GM23338 (cell line): Measurements from ENCODE around the gene ATF5. TPM values are rescaled to one million over a fixed set of nuclear protein-coding genes. Genes with fewer than 3 reads are reported as not detected.
A peak's percentile ranks its signal among the peaks of the same experiment; 100 is the strongest.

ENCODE experiments used
- ATAC-seq: fragments of 200-7000 bp; cut with Tn5 transposase; 3 replicates; pipeline ENCODE4 v1.9.1; 2020
- DNase-seq: peaks from one replicate; pipeline ENCODE4 v3.0.0-alpha.2; 2015; ENCODE audit warnings: low spot score
- H2AFZ ChIP-seq: fragments of 200-600 bp; sonication (generic); 2 replicates; pipeline ENCODE4 v1.8.0; 2016; ENCODE audit warnings: antibody characterized with exemption, mild to moderate bottlenecking, moderate library complexity
- H3F3A ChIP-seq: fragments of 200-600 bp; sonication (generic); replicated peaks from 2 replicates; pipeline ENCODE4 v1.8.0; 2017; ENCODE audit warnings: antibody characterized with exemption, mixed run types, low read depth
- H3K27ac ChIP-seq: fragments of 200-600 bp; sonication (generic); 2 replicates; pipeline ENCODE4 v1.6.1; 2016; ENCODE audit warnings: low read depth
- H3K27me3 ChIP-seq: fragments of 200-600 bp; sonication (generic); 2 replicates; pipeline ENCODE4 v1.8.0; 2016; ENCODE audit warnings: mild to moderate bottlenecking, mixed run types, moderate library complexity; ENCODE audit not compliant: insufficient read depth
- H3K36me3 ChIP-seq: fragments of 200-600 bp; sonication (generic); 2 replicates; pipeline ENCODE4 v1.8.0; 2016; ENCODE audit warnings: mild to moderate bottlenecking; ENCODE audit not compliant: insufficient read depth
- H3K4me1 ChIP-seq: fragments of 200-600 bp; sonication (generic); 2 replicates; pipeline ENCODE4 v1.8.0; 2016; ENCODE audit warnings: mild to moderate bottlenecking, moderate library complexity; ENCODE audit not compliant: insufficient read depth
- H3K4me2 ChIP-seq: fragments of 200-600 bp; sonication (generic); 2 replicates; pipeline ENCODE4 v1.7.1; 2017; ENCODE audit warnings: mixed run types
- H3K4me3 ChIP-seq: fragments of 200-600 bp; sonication (generic); 2 replicates; pipeline ENCODE4 v1.6.1; 2016; ENCODE audit warnings: mixed run types
- H3K79me2 ChIP-seq: fragments of 200-600 bp; sonication (generic); replicated peaks from 2 replicates; pipeline ENCODE4 v1.8.0; 2017; ENCODE audit warnings: mild to moderate bottlenecking; ENCODE audit not compliant: insufficient read depth
- H3K9me2 ChIP-seq: fragments of 200-600 bp; sonication (generic); 2 replicates; pipeline ENCODE4 v1.8.0; 2017; ENCODE audit not compliant: insufficient read depth
- H4K20me1 ChIP-seq: fragments of 200-600 bp; sonication (generic); replicated peaks from 2 replicates; pipeline ENCODE4 v1.8.0; 2017; ENCODE audit warnings: mild to moderate bottlenecking; ENCODE audit not compliant: insufficient read depth
- H3K27ac Mint-ChIP-seq: 2 replicates; pipeline ENCODE4 v1.8.0; 2020; ENCODE audit warnings: inconsistent platforms, mild to moderate bottlenecking, moderate library complexity, mixed read lengths
- H3K27me3 Mint-ChIP-seq: 3 replicates; pipeline ENCODE4 v1.8.0; 2022; ENCODE audit warnings: low read depth, mild to moderate bottlenecking, moderate library complexity, mixed read lengths, inconsistent platforms; ENCODE audit not compliant: insufficient read depth, poor library complexity
- H3K36me3 Mint-ChIP-seq: 3 replicates; pipeline ENCODE4 v1.8.0; 2021; ENCODE audit warnings: low read depth, mild to moderate bottlenecking, inconsistent platforms, moderate library complexity, mixed read lengths
- H3K4me1 Mint-ChIP-seq: 3 replicates; pipeline ENCODE4 v1.8.0; 2020; ENCODE audit warnings: mild to moderate bottlenecking, inconsistent platforms, mixed read lengths
- H3K4me3 Mint-ChIP-seq: 3 replicates; pipeline ENCODE4 v1.8.0; 2021; ENCODE audit warnings: moderate library complexity, mild to moderate bottlenecking, inconsistent platforms, mixed read lengths
- H3K9me3 Mint-ChIP-seq: 3 replicates; pipeline ENCODE4 v1.8.0; 2020; ENCODE audit warnings: moderate library complexity, mild to moderate bottlenecking, inconsistent platforms, mixed read lengths
- CREB1 ChIP-seq: fragments of 250-450 bp; sonication (Bioruptor Pico); IDR thresholded peaks from 2 replicates; pipeline ENCODE4 v1.5.0; 2020; ENCODE audit warnings: low read depth, mild to moderate bottlenecking, moderate library complexity
- CTCF ChIP-seq, 2 experiments: fragments of 200-600 bp in 1 of 2; sonication (generic) in 1 of 2; conservative IDR thresholded peaks; 2 replicates each; pipeline versions ENCODE4 v1.5.1 to v1.6.1; 2016 to 2017; ENCODE audit warnings: antibody characterized with exemption in 2 of 2, low read depth in 2 of 2, mild to moderate bottlenecking in 2 of 2, moderate library complexity in 1 of 2
- ETS1 ChIP-seq: IDR thresholded peaks from 2 replicates; pipeline ENCODE4 v1.6.1; 2016; ENCODE audit warnings: antibody characterized with exemption
- EZH2 ChIP-seq: fragments of 200-600 bp; sonication (generic); IDR thresholded peaks from one replicate; pipeline ENCODE4 v1.8.0; 2017; ENCODE audit warnings: antibody characterized with exemption, mild to moderate bottlenecking, low read depth; ENCODE audit not compliant: unreplicated experiment
- EZH2phosphoT487 ChIP-seq: fragments of 200-600 bp; sonication (generic); IDR thresholded peaks from one replicate; pipeline ENCODE4 v1.8.1; 2018; ENCODE audit warnings: antibody characterized with exemption; ENCODE audit not compliant: unreplicated experiment
- JUNB ChIP-seq: IDR thresholded peaks from one replicate; pipeline ENCODE4 v1.6.1; 2016; ENCODE audit warnings: antibody characterized with exemption; ENCODE audit not compliant: unreplicated experiment
- NANOG ChIP-seq: IDR thresholded peaks from 2 replicates; pipeline ENCODE4 v1.6.1; 2016; ENCODE audit warnings: antibody characterized with exemption, borderline replicate concordance
- POLR2AphosphoS5 ChIP-seq: IDR thresholded peaks from 2 replicates; pipeline ENCODE4 v1.6.1; 2016; ENCODE audit warnings: antibody characterized with exemption, low read depth
- STAT1 ChIP-seq: IDR thresholded peaks from one replicate; pipeline ENCODE4 v1.6.1; 2016; ENCODE audit warnings: antibody characterized with exemption; ENCODE audit not compliant: unreplicated experiment
- ZNF114 ChIP-seq: fragments of 250-450 bp; sonication (Bioruptor Pico); IDR thresholded peaks from 2 replicates; pipeline ENCODE4 v1.5.0; 2020; ENCODE audit warnings: mild to moderate bottlenecking, moderate library complexity
- ZNF331 ChIP-seq: fragments of 250-450 bp; sonication (Bioruptor Pico); IDR thresholded peaks from 2 replicates; pipeline ENCODE4 v1.5.0; 2020; ENCODE audit warnings: low read depth, mild to moderate bottlenecking, moderate library complexity
- polyA plus RNA-seq: library from polyadenylated mRNA; unstranded; fragments of >200 nt; fragmentation: Nextera tagmentation; extraction: Ambion mirVana; gene quantifications from 2 replicates; pipeline ENCODE4 v1.2.1, GENCODE V29; 2016
- total RNA-seq: library from RNA; depleted of rRNA; stranded (reverse); fragments of >200 nt; shearing (Covaris generic); gene quantifications from 2 replicates; pipeline ENCODE4 v1.2.3, GENCODE V29; 2014

Gene ATF5
- total and polyA plus RNA-seq, 2 experiments from 2014 or later = 7.4 to 9.6 TPM

- no peak for TF ChIP-seq EZH2
- no peak for TF ChIP-seq CREB1 (CRISPR knock-in tag)
- no peak for TF ChIP-seq STAT1
- TF ChIP-seq ZNF114 (CRISPR knock-in tag) = no peak
- TF ChIP-seq JUNB = no peak
- TF ChIP-seq ZNF331 = no peak
- no peak for TF ChIP-seq POLR2AphosphoS5
Measured at GRCh38 chr19:49920624-49921363, 8.2 kb upstream of the ATF5 start (continued).

GRCh38 chr19:49921871-49922795 is 6.9 kb upstream of the ATF5 start:
- Mint-ChIP-seq H3K4me1 (peaks cover 47% of the 10 kb centered on the region), H3K36me3 (peaks cover 85% of the 10 kb centered on the region), H3K27me3 (peaks cover 28% of the 10 kb centered on the region), H3K4me3 (no peak overlapping the region; the same call in 2 of the 3 replicates), H3K27ac (peak overlapping the region; percentile 90), H3K9me3 (no peaks in the 10 kb centered on the region)
- Histone ChIP-seq H3K36me3 (peaks cover 13% of the 10 kb centered on the region; the same call in 1 of the 2 replicates), H3K4me1 (peaks cover 5% of the 10 kb centered on the region; the same call in 1 of the 2 replicates), H3K27ac (peak overlapping the region; percentile 39; the same call in 1 of the 2 replicates), H3K4me2 (no peak overlapping the region), H3F3A (peaks cover 12% of the 10 kb centered on the region; the same call in 1 of the 2 replicates), H3K4me3 (no peak overlapping the region), H2AFZ (no peak overlapping the region), H4K20me1 (peaks cover 71% of the 10 kb centered on the region), H3K27me3 (no peaks in the 10 kb centered on the region), H3K79me2 (peaks cover 98% of the 10 kb centered on the region), H3K9me2 (no peaks in the 10 kb centered on the region)
- no peak for TF ChIP-seq POLR2AphosphoS5
- no peak for TF ChIP-seq EZH2
- TF ChIP-seq ETS1 = no peak
- TF ChIP-seq EZH2phosphoT487 = no peak
- no peak for TF ChIP-seq CREB1 (CRISPR knock-in tag)
- TF ChIP-seq NANOG = no peak
- TF ChIP-seq CTCF (conservative IDR thresholded peaks at IDR 0.05; ENCODE audit: low read depth in 2 of 2) = no peak
- no peak for TF ChIP-seq STAT1
- TF ChIP-seq JUNB = no peak
- DNase-seq = no peak
- ATAC-seq = peak; percentile 19
